Astrocyte (in vitro differentiated cells and primary cell): Measurements from ENCODE around the gene HSPA8.

Source experiments
- EZH2 ChIP-seq: IDR thresholded peaks from 2 replicates; pipeline ENCODE4 v1.6.1; 2012; ENCODE audit warnings: mild to moderate bottlenecking, low read length, inconsistent platforms; ENCODE audit not compliant: insufficient read depth
- TF ChIP-seq, protein P1 (sequence below): IDR thresholded peaks from 2 replicates; pipeline ENCODE4 v1.5.1; 2011; ENCODE audit warnings: low read depth, mild to moderate bottlenecking, inconsistent platforms, low read length, moderate library complexity; ENCODE audit not compliant: insufficient read depth

DNA sequence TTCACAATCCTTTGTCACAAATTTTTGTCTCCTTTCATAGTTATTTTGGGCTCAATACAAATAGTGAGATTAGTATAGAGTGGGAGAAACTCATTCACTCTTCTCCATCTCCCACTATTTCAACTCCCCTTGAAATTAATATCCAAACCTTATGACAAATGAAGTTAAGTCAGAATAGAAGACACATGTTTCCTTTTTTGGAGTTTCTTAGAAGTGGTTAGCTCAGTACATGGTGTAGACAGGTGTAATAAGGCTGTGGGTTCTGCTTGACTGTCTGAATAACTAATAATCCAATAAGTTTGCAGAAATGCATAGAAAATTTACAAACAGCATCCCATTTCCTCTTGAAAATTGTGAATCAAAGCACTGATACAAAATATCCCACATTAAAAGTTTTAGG, 10.8 kb upstream of the HSPA8 start:
- TF ChIP-seq, protein P1, sequence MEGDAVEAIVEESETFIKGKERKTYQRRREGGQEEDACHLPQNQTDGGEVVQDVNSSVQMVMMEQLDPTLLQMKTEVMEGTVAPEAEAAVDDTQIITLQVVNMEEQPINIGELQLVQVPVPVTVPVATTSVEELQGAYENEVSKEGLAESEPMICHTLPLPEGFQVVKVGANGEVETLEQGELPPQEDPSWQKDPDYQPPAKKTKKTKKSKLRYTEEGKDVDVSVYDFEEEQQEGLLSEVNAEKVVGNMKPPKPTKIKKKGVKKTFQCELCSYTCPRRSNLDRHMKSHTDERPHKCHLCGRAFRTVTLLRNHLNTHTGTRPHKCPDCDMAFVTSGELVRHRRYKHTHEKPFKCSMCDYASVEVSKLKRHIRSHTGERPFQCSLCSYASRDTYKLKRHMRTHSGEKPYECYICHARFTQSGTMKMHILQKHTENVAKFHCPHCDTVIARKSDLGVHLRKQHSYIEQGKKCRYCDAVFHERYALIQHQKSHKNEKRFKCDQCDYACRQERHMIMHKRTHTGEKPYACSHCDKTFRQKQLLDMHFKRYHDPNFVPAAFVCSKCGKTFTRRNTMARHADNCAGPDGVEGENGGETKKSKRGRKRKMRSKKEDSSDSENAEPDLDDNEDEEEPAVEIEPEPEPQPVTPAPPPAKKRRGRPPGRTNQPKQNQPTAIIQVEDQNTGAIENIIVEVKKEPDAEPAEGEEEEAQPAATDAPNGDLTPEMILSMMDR, result no peak
- no peak for TF ChIP-seq EZH2
